Lung (tissue), 12 donors: ENCODE results near the gene STUB1. TPM values are rescaled to one million over a fixed set of nuclear protein-coding genes. Genes with fewer than 3 reads are reported as not detected.

Source experiments
- ATAC-seq: fragments of 200-7000 bp; cut with Tn5 transposase; one replicate; pipeline ENCODE4 v1.9.1; 2020; ENCODE audit warnings: moderate number of reproducible peaks; ENCODE audit not compliant: insufficient read depth, low FRiP score
- DNase-seq, 3 donors: peaks; one replicate each; pipeline ENCODE4 v3.0.0-alpha.2; 2013 to 2017
- H3K27ac ChIP-seq, 2 donors: one replicate each; pipeline ENCODE4 v1.5.1; 2013; ENCODE audit warnings: mild to moderate bottlenecking in 2 of 2, moderate library complexity in 2 of 2, control low read depth in 1 of 2, inconsistent platforms in 1 of 2, low read depth in 1 of 2, low read length in 1 of 2
- H3K27me3 ChIP-seq, 3 donors: one replicate each; pipeline ENCODE4 v1.5.1; 2013; ENCODE audit warnings: low read length in 2 of 3; ENCODE audit not compliant: control insufficient read depth in 3 of 3, insufficient read depth in 3 of 3
- H3K36me3 ChIP-seq, 4 donors: one replicate each; pipeline ENCODE4 v1.5.1; 2013; ENCODE audit warnings: low read length in 4 of 4, mild to moderate bottlenecking in 1 of 4, moderate library complexity in 1 of 4; ENCODE audit not compliant: control insufficient read depth in 4 of 4, insufficient read depth in 4 of 4
- H3K4me1 ChIP-seq, 5 donors: one replicate each; pipeline ENCODE4 v1.5.1; 2013; ENCODE audit warnings: low read length in 5 of 5, mild to moderate bottlenecking in 2 of 5, moderate library complexity in 1 of 5; ENCODE audit not compliant: control insufficient read depth in 5 of 5, insufficient read depth in 5 of 5
- H3K4me3 ChIP-seq: one replicate; pipeline ENCODE4 v1.5.1; 2013; ENCODE audit warnings: mild to moderate bottlenecking, control low read depth, moderate library complexity
- H3K9ac ChIP-seq, 2 donors: one replicate each; pipeline ENCODE4 v1.5.1; 2013; ENCODE audit warnings: low read length in 2 of 2, control low read depth in 1 of 2; ENCODE audit not compliant: insufficient read depth in 1 of 2
- H3K9me3 ChIP-seq, 4 donors: one replicate each; pipeline ENCODE4 v1.5.1; 2013; ENCODE audit warnings: low read length in 3 of 4, mild to moderate bottlenecking in 1 of 4, moderate library complexity in 1 of 4; ENCODE audit not compliant: control insufficient read depth in 4 of 4, insufficient read depth in 3 of 4
- CTCF ChIP-seq: IDR thresholded peaks from 2 replicates; pipeline ENCODE4 v1.5.1; 2012; ENCODE audit warnings: mild to moderate bottlenecking; ENCODE audit errors: control extremely low read depth, extremely low read depth
- WGBS, 2 donors: extraction: QIAGEN DNeasy Blood & Tissue Kit; methylation state at CpG; one replicate each; pipeline ENCODE4 v1.1.7; 2013; 5-methylcytosine and 5-hydroxymethylcytosine counted together
- polyA plus RNA-seq, 2 donors: library from polyadenylated mRNA; stranded (reverse); fragments of 200-250 nt; gene quantifications; one replicate each; pipeline ENCODE4 v1.2.1, GENCODE V29; 2013
- total RNA-seq, 2 donors: library from RNA; depleted of rRNA in 1 of 2; stranded (reverse); fragments of >200 nt in 1 of 2; gene quantifications; one replicate each; pipeline ENCODE4 v1.2.1, GENCODE V29; 2014 to 2021
- donor health status: control.
- donor health status: control.
- donor health status: Bipolar disorder and iron deficiency.
- donor health status: healthy.
- donor health status: DM: yes; HTN: yes; CAD: no.

The STUB1 gene
- total and polyA plus RNA-seq, 4 donors: 58.8 to 131 (median 122) TPM

DNA sequence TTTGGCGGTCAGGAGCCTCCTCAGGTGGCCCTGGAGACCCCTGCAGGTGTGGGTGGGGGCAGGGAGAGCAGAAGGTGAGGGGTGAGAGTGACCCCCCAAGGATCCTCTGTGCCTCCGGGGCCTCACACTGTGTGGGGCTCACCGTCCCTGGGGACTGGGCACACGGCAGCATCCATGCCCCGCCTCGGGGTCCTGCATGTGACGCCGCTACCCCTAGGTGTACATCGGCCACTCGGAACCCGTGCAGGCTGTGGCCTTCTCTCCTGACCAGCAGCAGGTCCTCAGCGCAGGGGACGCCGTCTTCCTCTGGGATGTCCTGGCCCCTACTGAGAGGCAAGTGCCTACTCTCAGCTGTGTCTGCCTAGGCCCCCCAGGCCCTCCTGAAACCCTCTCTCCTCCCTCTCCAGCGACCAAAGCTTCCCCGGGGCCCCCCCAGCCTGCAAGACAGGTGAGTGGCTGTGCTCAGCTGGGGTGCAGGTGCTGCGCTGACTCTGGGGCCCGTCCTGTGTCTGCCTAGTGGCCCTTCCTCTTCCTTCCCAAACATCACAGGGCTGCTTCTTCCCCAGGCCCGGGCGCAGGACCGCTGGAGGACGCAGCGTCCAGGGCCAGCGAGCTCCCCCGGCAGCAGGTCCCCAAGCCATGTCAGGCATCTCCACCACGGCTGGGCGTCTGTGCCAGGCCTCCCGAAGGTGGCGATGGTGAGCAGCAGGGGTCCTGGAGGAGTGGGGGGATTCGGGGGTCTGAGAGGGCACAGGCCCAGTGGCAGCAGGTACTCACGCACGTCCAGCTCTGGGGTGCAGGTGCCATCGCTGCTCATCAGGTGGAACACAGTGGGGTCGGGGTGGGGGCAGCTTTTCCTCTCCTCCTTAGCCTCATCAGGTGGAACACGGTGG is 21.3 kb upstream of the STUB1 start:
- no peaks in the 10 kb centered on the region for H3K27me3 ChIP-seq
- TF ChIP-seq CTCF: no peak
- no peak overlapping the region for H3K27ac ChIP-seq
- H3K9ac ChIP-seq: no peak overlapping the region
- no peaks in the 10 kb centered on the region for H3K9me3 ChIP-seq
- H3K36me3 ChIP-seq: peaks cover 0 to 34% (median 2%) of the 10 kb centered on the region in 4 donors
- DNase-seq: no peak
- H3K4me3 ChIP-seq: no peak overlapping the region
- H3K4me1 ChIP-seq: peaks cover 0 to 7% (median 0%) of the 10 kb centered on the region in 5 donors
- 93 to 94% methylated on average over 33 to 35 of the region's 35 CpGs for WGBS, 2 donors
- ATAC-seq: no peak

DNA sequence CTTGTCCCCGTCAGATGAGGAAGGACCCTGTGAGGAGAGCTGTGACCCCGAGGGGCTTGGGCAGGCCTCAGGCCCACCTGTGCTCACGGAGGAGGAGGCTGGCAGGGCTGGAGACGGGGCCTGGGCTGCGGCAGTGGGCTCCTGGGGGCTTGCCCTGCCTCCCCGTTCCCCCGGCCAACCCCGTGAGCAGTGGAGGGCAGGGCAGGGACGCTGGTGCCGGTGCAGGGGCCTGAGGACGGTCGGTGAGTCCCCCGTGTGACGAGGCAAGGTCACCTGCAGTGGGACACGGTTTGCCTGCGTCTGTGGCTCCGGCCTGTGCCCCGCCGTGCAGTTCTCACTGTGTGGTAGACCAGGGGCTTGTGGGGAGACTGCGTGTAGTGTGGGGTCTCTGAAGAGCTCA is 20.6 kb upstream of the STUB1 start:
- Histone ChIP-seq H3K36me3 (peaks cover 0 to 33% (median 2%) of the 10 kb centered on the region in 4 donors), H3K4me1 (peaks cover 0 to 7% (median 0%) of the 10 kb centered on the region in 5 donors), H3K4me3 (no peak overlapping the region), H3K27ac (no peak overlapping the region), H3K27me3 (no peaks in the 10 kb centered on the region), H3K9me3 (no peaks in the 10 kb centered on the region), H3K9ac (no peak overlapping the region)
- no peak for TF ChIP-seq CTCF
- WGBS, 2 donors: 92 to 94% methylated on average over 20 of the region's 20 CpGs
- no peak for DNase-seq
- ATAC-seq: no peak

DNA sequence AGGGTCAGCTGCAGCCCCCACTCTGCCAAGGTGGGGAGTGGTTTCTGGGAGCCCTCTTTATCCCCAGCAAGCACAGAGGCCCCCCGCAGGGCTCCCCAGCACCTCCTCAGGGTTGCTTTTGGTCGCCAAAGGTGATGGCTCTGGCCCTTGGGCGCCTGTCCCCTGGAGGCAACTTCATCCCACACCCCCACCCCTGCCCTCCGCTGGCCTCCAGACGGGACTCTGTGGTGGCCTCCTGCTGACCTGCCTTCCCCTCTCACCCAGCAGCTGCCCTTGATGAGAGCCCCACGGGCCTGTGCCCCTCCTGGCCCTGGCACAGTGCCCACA is 20.1 kb upstream of the STUB1 start:
- peaks cover 0 to 7% (median 0%) of the 10 kb centered on the region in 5 donors for H3K4me1 ChIP-seq
- H3K27me3 ChIP-seq: no peaks in the 10 kb centered on the region
- WGBS, 2 donors: 61 to 82% methylated on average over 5 to 6 of the region's 6 CpGs
- peaks cover 0 to 32% (median 2%) of the 10 kb centered on the region in 4 donors for H3K36me3 ChIP-seq
- H3K9ac ChIP-seq: no peak overlapping the region
- H3K4me3 ChIP-seq: no peak overlapping the region
- H3K9me3 ChIP-seq: no peaks in the 10 kb centered on the region
- H3K27ac ChIP-seq: peak overlapping the region in 1 of 2 donors; percentile 69
- no peak for DNase-seq
- no peak for TF ChIP-seq CTCF
- ATAC-seq: no peak
